Measurements from ENCODE around the gene OGFR. TPM values are rescaled to one million over a fixed set of nuclear protein-coding genes. Genes with fewer than 3 reads are reported as not detected.

Gene OGFR
- total RNA-seq, 1 donor from 2014 or later: 43.7 TPM

- intact Hi-C loops (cut with DNase I): no loop called here
- no peaks in the 10 kb centered on the region for H3K36me3 ChIP-seq
- H3K4me1 ChIP-seq: peaks cover 31% of the 10 kb centered on the region
- TF ChIP-seq, protein P1, sequence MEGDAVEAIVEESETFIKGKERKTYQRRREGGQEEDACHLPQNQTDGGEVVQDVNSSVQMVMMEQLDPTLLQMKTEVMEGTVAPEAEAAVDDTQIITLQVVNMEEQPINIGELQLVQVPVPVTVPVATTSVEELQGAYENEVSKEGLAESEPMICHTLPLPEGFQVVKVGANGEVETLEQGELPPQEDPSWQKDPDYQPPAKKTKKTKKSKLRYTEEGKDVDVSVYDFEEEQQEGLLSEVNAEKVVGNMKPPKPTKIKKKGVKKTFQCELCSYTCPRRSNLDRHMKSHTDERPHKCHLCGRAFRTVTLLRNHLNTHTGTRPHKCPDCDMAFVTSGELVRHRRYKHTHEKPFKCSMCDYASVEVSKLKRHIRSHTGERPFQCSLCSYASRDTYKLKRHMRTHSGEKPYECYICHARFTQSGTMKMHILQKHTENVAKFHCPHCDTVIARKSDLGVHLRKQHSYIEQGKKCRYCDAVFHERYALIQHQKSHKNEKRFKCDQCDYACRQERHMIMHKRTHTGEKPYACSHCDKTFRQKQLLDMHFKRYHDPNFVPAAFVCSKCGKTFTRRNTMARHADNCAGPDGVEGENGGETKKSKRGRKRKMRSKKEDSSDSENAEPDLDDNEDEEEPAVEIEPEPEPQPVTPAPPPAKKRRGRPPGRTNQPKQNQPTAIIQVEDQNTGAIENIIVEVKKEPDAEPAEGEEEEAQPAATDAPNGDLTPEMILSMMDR (IDR thresholded peaks at IDR 0.05): no peak
- TF ChIP-seq POLR2A (IDR thresholded peaks at IDR 0.05): no peak
- TF ChIP-seq POLR2AphosphoS5 (IDR thresholded peaks at IDR 0.05; ENCODE audit: insufficient read depth in 1 of 2, low read depth in 1 of 2): no peak
- no peak overlapping the region for H3K4me3 ChIP-seq
- H3K27ac ChIP-seq: no peak overlapping the region
- H3K9me3 ChIP-seq: no peaks in the 10 kb centered on the region
- no peak for DNase-seq (ENCODE audit: extremely low spot score in 2 of 2)
- no peaks in the 10 kb centered on the region for H3K27me3 ChIP-seq
Measured at GRCh38 chr20:62827311-62828038, 22.8 kb downstream of the OGFR start.

GRCh38 chr20:62828051-62828450 lies 23.4 kb downstream of the OGFR start:
- Histone ChIP-seq H3K4me1 (peaks cover 37% of the 10 kb centered on the region), H3K4me3 (no peak overlapping the region), H3K27me3 (no peaks in the 10 kb centered on the region), H3K36me3 (no peaks in the 10 kb centered on the region), H3K27ac (no peak overlapping the region), H3K9me3 (no peaks in the 10 kb centered on the region)
- no peak for DNase-seq (ENCODE audit: extremely low spot score in 2 of 2)
- intact Hi-C loops (cut with DNase I): no loop called here
- TF ChIP-seq, protein P1 (IDR thresholded peaks at IDR 0.05): no peak
- TF ChIP-seq POLR2A (IDR thresholded peaks at IDR 0.05): no peak
- TF ChIP-seq POLR2AphosphoS5 (IDR thresholded peaks at IDR 0.05; ENCODE audit: insufficient read depth in 1 of 2, low read depth in 1 of 2): no peak

GRCh38 chr20:62828511-62829230 lies 24.0 kb downstream of the OGFR start:
- H3K4me3 ChIP-seq: no peak overlapping the region
- no peaks in the 10 kb centered on the region for H3K9me3 ChIP-seq
- intact Hi-C loops (cut with DNase I): no loop called here
- no peak for DNase-seq (ENCODE audit: extremely low spot score in 2 of 2)
- TF ChIP-seq POLR2A (IDR thresholded peaks at IDR 0.05): no peak
- TF ChIP-seq POLR2AphosphoS5 (IDR thresholded peaks at IDR 0.05; ENCODE audit: insufficient read depth in 1 of 2, low read depth in 1 of 2): no peak
- TF ChIP-seq, protein P1 (IDR thresholded peaks at IDR 0.05): no peak
- no peaks in the 10 kb centered on the region for H3K27me3 ChIP-seq
- no peaks in the 10 kb centered on the region for H3K36me3 ChIP-seq
- peaks cover 38% of the 10 kb centered on the region for H3K4me1 ChIP-seq
- no peak overlapping the region for H3K27ac ChIP-seq

DNA sequence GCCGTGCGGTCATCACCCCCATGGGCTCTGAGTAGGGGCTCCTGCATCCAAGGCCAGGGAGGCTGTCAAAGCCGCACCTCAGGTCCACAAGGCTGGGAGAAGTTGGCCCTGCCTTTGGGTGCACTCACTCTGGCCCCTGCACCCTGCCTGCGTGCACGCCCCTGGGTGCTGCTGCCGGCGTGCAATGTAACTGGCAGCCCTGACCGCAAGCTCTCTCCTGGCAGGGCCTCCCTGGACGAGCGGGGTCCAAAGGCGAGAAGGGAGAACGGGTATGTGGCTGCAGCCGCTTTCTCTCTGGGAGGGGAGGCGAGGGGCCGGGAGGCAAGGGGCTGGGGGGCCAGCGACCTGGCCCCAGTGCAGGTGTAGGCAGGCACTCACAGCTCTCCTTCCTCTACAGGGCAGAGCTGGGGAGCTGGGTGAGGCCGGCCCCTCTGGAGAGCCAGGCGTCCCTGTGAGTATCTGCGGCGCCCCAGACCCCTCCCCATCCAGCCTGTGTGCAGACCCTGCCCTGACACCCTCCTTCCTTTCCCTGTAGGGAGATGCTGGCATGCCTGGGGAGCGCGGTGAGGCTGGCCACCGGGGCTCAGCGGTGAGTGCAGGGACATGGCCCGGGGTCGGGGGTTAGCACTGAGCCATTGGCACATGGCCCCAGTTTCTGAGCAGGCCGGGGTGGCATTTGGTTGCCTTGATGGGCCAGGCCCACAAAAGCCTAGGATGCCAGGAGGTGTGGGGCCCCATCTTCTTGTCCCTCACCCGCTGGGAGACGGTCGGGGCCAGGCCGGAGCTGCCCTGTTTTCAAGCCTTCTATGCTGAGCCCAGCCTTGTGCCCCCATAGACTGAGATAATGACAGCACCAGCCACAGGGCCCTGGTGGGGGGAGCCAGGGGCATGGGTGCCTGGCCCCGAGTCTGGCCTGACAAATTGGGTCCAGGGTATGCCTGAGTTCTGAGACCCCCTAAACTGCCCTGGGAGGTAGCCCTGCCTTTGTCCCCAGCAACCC lies 24.9 kb downstream of the OGFR start:
- H3K4me3 ChIP-seq: no peak overlapping the region
- no peaks in the 10 kb centered on the region for H3K36me3 ChIP-seq
- no peak for TF ChIP-seq POLR2AphosphoS5 (IDR thresholded peaks at IDR 0.05; ENCODE audit: insufficient read depth in 1 of 2, low read depth in 1 of 2)
- no peaks in the 10 kb centered on the region for H3K27me3 ChIP-seq
- intact Hi-C loops (cut with DNase I): no loop called here
- no peak overlapping the region for H3K27ac ChIP-seq
- peaks cover 30% of the 10 kb centered on the region for H3K4me1 ChIP-seq
- no peak for DNase-seq (ENCODE audit: extremely low spot score in 2 of 2)
- H3K9me3 ChIP-seq: no peaks in the 10 kb centered on the region

- Histone ChIP-seq H3K36me3 (no peaks in the 10 kb centered on the region), H3K4me3 (no peak overlapping the region), H3K27me3 (no peaks in the 10 kb centered on the region), H3K27ac (no peak overlapping the region), H3K4me1 (peaks cover 26% of the 10 kb centered on the region), H3K9me3 (no peaks in the 10 kb centered on the region)
- intact Hi-C loops (cut with DNase I): no loop called here
- TF ChIP-seq POLR2A (IDR thresholded peaks at IDR 0.05) (no peak), POLR2AphosphoS5 (IDR thresholded peaks at IDR 0.05; ENCODE audit: insufficient read depth in 1 of 2, low read depth in 1 of 2) (no peak)
- TF ChIP-seq, protein P1 (IDR thresholded peaks at IDR 0.05): no peak
- DNase-seq (ENCODE audit: extremely low spot score in 2 of 2): no peak
Measured at GRCh38 chr20:62830251-62830650, 25.6 kb downstream of the OGFR start.

All from vagina (tissue), 2 donors.